Astrocyte of the cerebellum (primary cell): ENCODE data around the gene TPSG1.

Source experiments
- DNase-seq: peaks from one replicate; pipeline ENCODE4 v3.0.0-alpha.2; 2011; ENCODE audit warnings: low read depth
- H3K4me3 ChIP-seq: 2 replicates; pipeline ENCODE4 v1.5.1; 2011; ENCODE audit warnings: mild to moderate bottlenecking, low read depth, low read length, moderate library complexity
- in situ Hi-C: cut with HindIII; loops from 2 replicates; pipeline ENCODE4 v1.10.0; 2017; ENCODE audit warnings: low sequenced_read_pairs
- TF ChIP-seq, protein P1 (sequence below): IDR thresholded peaks from 2 replicates; pipeline ENCODE4 v1.5.1; 2012; ENCODE audit warnings: low read length, low read depth, moderate library complexity, mild to moderate bottlenecking; ENCODE audit errors: missing control alignments

Gene TPSG1

GRCh38 chr16:1210461-1210860 is 14.6 kb downstream of the TPSG1 start:
- TF ChIP-seq, protein P1, sequence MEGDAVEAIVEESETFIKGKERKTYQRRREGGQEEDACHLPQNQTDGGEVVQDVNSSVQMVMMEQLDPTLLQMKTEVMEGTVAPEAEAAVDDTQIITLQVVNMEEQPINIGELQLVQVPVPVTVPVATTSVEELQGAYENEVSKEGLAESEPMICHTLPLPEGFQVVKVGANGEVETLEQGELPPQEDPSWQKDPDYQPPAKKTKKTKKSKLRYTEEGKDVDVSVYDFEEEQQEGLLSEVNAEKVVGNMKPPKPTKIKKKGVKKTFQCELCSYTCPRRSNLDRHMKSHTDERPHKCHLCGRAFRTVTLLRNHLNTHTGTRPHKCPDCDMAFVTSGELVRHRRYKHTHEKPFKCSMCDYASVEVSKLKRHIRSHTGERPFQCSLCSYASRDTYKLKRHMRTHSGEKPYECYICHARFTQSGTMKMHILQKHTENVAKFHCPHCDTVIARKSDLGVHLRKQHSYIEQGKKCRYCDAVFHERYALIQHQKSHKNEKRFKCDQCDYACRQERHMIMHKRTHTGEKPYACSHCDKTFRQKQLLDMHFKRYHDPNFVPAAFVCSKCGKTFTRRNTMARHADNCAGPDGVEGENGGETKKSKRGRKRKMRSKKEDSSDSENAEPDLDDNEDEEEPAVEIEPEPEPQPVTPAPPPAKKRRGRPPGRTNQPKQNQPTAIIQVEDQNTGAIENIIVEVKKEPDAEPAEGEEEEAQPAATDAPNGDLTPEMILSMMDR: no peak
- in situ Hi-C loops: no loop called here
- DNase-seq: no peak
- no peak overlapping the region for H3K4me3 ChIP-seq

- DNase-seq: no peak
- H3K4me3 ChIP-seq: no peak overlapping the region
- in situ Hi-C loops: no loop called here
- TF ChIP-seq, protein P1: no peak
Measured at GRCh38 chr16:1209081-1209480, 16.0 kb downstream of the TPSG1 start.

- no peak for DNase-seq
- H3K4me3 ChIP-seq: no peak overlapping the region
- TF ChIP-seq, protein P1: no peak
- in situ Hi-C loops: no loop called here
Measured at GRCh38 chr16:1208239-1208830, 16.7 kb downstream of the TPSG1 start.

DNA sequence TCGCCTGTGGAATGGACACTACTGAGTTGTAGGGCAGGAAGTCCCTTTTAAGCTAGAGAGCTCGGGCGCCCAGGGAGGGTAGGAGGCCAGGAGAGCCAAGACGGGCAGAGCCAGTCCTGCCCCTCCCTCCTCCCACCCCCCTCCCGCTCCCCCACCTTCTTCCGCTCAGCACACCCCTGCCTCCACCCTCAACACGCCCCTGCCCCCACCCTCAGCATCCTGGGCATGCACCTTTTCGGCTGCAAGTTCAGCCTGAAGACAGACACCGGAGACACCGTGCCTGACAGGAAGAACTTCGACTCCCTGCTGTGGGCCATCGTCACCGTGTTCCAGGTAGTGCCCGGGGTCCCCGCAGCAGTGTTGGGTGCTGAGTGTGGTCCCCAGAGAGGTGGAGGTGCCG is 18.3 kb downstream of the TPSG1 start:
- DNase-seq: no peak
- H3K4me3 ChIP-seq: no peak overlapping the region
- in situ Hi-C loops: no loop called here
- TF ChIP-seq, protein P1: no peak

DNA sequence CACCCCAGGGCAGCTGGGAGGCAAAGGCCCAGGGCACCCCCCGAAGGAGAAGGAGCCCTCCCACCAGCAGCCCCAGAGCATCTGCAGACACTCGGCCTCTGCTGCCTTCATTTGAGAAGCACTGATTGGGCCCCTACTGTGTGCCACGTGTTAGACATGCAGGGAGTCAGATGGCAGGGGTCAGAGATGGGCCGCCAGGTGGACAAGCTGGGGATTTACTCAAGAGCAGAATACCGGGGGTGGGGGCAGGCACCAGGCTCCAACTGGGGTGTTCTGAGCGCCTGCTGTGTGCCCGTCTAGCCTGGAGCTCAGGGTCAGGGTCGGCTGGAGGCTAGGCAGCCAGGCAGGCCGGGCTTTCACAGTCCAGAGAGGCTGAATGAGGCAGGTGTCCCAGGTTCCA is 18.7 kb downstream of the TPSG1 start:
- no peak for DNase-seq
- in situ Hi-C loops: no loop called here
- H3K4me3 ChIP-seq: no peak overlapping the region
- TF ChIP-seq, protein P1: no peak

DNA sequence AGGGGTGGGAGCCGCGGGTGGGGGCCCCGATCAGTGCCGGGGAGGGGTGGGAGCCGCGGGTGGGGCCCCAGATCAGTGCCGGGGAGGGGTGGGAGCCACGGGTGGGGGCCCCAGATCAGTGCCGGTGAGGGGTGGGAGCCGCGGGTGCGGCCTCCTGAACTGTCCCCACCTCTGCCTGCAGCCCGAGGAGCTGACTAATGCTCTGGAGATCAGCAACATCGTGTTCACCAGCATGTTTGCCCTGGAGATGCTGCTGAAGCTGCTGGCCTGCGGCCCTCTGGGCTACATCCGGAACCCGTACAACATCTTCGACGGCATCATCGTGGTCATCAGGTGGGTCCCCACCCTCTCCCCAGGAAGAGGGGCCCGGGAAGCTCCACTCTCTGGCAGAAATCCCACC is 20.1 kb downstream of the TPSG1 start:
- TF ChIP-seq, protein P1: no peak
- no peak overlapping the region for H3K4me3 ChIP-seq
- no peak for DNase-seq
- in situ Hi-C loops: no loop called here
